OCI-LY7 (cell line): ENCODE results near the gene ACAN. TPM values are rescaled to one million over a fixed set of nuclear protein-coding genes. Genes with fewer than 3 reads are reported as not detected.

Experiments
- BruUV-seq: library from RNA; stranded (reverse); fragments of 400-500 nt; replicated peaks from 2 replicates; lab custom pipeline; 2021; lab: Mats Ljungman, UMichigan
- CTCF ChIA-PET: fragments of 300-600 bp; sonication (Branson Sonifier 250); formaldehyde crosslinking; loops from one replicate; lab custom pipeline; 2022; ENCODE audit warnings: antibody characterized with exemption; ENCODE audit not compliant: unreplicated experiment; lab: Charles Lee
- POLR2A ChIA-PET: fragments of 300-600 bp; sonication (Branson Sonifier 250); formaldehyde crosslinking; loops from one replicate; lab custom pipeline; 2022; ENCODE audit warnings: antibody characterized with exemption; lab: Charles Lee
- DNase-seq: peaks from one replicate; pipeline ENCODE4 v3.0.0-alpha.2; 2015; ENCODE audit warnings: low spot score
- H2AFZ ChIP-seq: fragments of 200-600 bp; sonication (generic), shearing (Covaris generic); 2 replicates; pipeline ENCODE4 v1.6.1; 2014; ENCODE audit warnings: mild to moderate bottlenecking, antibody characterized with exemption, low read length, moderate library complexity
- H3K27ac ChIP-seq: fragments of 200-600 bp; sonication (generic); 2 replicates; pipeline ENCODE4 v1.5.1; 2014; ENCODE audit warnings: mixed run types, low read depth, mild to moderate bottlenecking, moderate library complexity, low read length, inconsistent platforms; ENCODE audit not compliant: poor library complexity, severe bottlenecking
- H3K36me3 ChIP-seq: fragments of 200-600 bp; sonication (generic); 2 replicates; pipeline ENCODE4 v1.6.1; 2014; ENCODE audit warnings: mild to moderate bottlenecking, antibody characterized with exemption, low read length, moderate library complexity, mixed read lengths; ENCODE audit not compliant: insufficient read depth
- H3K4me1 ChIP-seq: fragments of 200-600 bp; sonication (generic); 2 replicates; pipeline ENCODE4 v1.5.1; 2014; ENCODE audit warnings: mild to moderate bottlenecking, low read length; ENCODE audit not compliant: insufficient read depth, poor library complexity, severe bottlenecking
- H3K4me2 ChIP-seq: fragments of 200-600 bp; sonication (generic); 2 replicates; pipeline ENCODE4 v1.6.1; 2014; ENCODE audit warnings: mild to moderate bottlenecking, low read length
- H3K4me3 ChIP-seq: fragments of 200-600 bp; sonication (generic); 2 replicates; pipeline ENCODE4 v1.5.1; 2014; ENCODE audit warnings: mild to moderate bottlenecking, low read depth, low read length; ENCODE audit not compliant: poor library complexity, severe bottlenecking
- H3K79me2 ChIP-seq: fragments of 200-600 bp; sonication (generic); 2 replicates; pipeline ENCODE4 v1.6.1; 2016; ENCODE audit warnings: low read depth, mild to moderate bottlenecking, low read length, moderate library complexity, mixed read lengths; ENCODE audit not compliant: insufficient read depth
- H3K9me2 ChIP-seq: fragments of 200-600 bp; sonication (generic); 2 replicates; pipeline ENCODE4 v1.6.1; 2016; ENCODE audit warnings: mild to moderate bottlenecking, low read length, mixed read lengths; ENCODE audit not compliant: insufficient read depth
- H3K9me3 ChIP-seq: fragments of 200-600 bp; sonication (generic); 2 replicates; pipeline ENCODE4 v1.6.1; 2014; ENCODE audit warnings: mild to moderate bottlenecking, mixed run types, low read length, mixed read lengths
- H4K20me1 ChIP-seq: fragments of 200-600 bp; sonication (generic); 2 replicates; pipeline ENCODE4 v1.6.1; 2014; ENCODE audit warnings: mild to moderate bottlenecking, antibody characterized with exemption, low read length, moderate library complexity, mixed read lengths; ENCODE audit not compliant: insufficient read depth
- EZH2phosphoT487 ChIP-seq: fragments of 200-600 bp; sonication (generic); IDR thresholded peaks from 2 replicates; pipeline ENCODE4 v1.6.1; 2018; ENCODE audit warnings: low read depth, borderline replicate concordance, mild to moderate bottlenecking, mixed run types, antibody characterized with exemption, low read length, moderate library complexity, mixed read lengths
- intact Hi-C: fragments of 100-400 bp; cut with micrococcal nuclease; formaldehyde crosslinking; loops from one replicate; pipeline ENCODE4 v1.10.0; 2022; ENCODE audit not compliant: unreplicated experiment
- total RNA-seq, 2 experiments: library from RNA; depleted of rRNA in 1 of 2; stranded (reverse); fragments of >200 nt in 1 of 2; shearing (Covaris generic) in 1 of 2; gene quantifications; 2 replicates each; pipeline ENCODE4 v1.2.3, GENCODE V29; 2014 to 2022
- TF ChIP-seq, protein P1 (sequence below): fragments of 200-600 bp; sonication (generic); conservative IDR thresholded peaks from 2 replicates; pipeline ENCODE4 v1.5.1; 2014; ENCODE audit warnings: mild to moderate bottlenecking, antibody characterized with exemption, low read length, moderate library complexity, mixed read lengths

ACAN gene
- total RNA-seq, 2 experiments from 2014 or later = not detected

DNA sequence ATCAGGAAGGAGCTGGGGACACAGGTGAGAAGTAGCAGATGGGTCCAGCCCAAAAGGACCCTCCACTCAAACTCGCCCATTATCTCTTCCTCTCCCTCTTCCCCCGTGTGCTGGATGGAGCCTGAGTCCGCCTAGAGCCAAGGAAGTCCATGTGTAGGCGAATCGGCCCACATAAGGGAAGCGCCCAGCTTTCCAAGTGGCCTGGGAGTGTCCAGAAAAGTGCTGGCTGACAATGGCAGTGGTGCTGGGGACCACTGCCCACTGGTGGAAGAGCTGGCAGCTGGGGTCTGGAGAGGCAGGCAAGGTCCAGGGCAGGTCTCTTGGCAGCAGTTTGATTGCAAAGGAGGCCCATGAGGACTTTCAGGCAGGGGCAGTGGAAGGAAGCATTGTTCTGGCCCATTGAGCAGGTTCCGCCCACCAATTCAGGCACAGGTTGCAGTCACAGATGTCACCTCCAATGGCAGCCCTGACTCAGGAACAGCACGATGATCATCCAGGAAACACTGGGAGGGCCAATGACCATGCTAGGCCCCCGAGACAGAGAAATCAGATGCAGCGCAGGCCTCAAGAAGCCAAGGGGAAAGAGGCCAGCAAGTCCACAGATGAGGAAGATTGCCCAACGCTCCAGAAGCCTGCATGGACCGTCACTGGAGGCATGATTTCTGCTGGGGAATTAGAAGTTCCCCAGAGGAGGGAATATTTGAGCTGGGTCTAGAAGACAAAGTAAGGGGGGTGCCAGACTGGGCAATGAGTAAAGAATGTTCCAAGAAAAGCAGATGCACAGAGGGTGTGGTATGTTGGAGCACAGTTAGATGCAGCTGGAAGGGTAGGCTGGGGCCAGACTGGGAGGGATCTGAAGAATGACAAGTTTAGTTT, 107.0 kb downstream of the ACAN start:
- DNase-seq = no peak
- intact Hi-C loops = loop anchor here (5.0 to 10.0 kb wide), 2 partner anchors 177 to 285 kb away; partner anchors contain the start of genes ABHD2 and AEN
- ChIA-PET POLR2A (interaction anchor here (0.7 kb wide), 1 partner anchor 13 kb away, joined by 5 read pairs; no protein-coding TSS in a partner anchor), CTCF (no interaction called here)
- no peak overlapping the region for H3K4me3 ChIP-seq
- no peaks in the 10 kb centered on the region for H3K9me3 ChIP-seq
- H4K20me1 ChIP-seq = no peaks in the 10 kb centered on the region
- peaks cover 8% of the 10 kb centered on the region for H3K4me1 ChIP-seq
- no peak overlapping the region for H3K27ac ChIP-seq
- BruUV-seq = no TSS peak
- no peak overlapping the region for H2AFZ ChIP-seq
- H3K9me2 ChIP-seq = no peaks in the 10 kb centered on the region
- no peaks in the 10 kb centered on the region for H3K79me2 ChIP-seq
- no peaks in the 10 kb centered on the region for H3K36me3 ChIP-seq
- TF ChIP-seq, protein P1, sequence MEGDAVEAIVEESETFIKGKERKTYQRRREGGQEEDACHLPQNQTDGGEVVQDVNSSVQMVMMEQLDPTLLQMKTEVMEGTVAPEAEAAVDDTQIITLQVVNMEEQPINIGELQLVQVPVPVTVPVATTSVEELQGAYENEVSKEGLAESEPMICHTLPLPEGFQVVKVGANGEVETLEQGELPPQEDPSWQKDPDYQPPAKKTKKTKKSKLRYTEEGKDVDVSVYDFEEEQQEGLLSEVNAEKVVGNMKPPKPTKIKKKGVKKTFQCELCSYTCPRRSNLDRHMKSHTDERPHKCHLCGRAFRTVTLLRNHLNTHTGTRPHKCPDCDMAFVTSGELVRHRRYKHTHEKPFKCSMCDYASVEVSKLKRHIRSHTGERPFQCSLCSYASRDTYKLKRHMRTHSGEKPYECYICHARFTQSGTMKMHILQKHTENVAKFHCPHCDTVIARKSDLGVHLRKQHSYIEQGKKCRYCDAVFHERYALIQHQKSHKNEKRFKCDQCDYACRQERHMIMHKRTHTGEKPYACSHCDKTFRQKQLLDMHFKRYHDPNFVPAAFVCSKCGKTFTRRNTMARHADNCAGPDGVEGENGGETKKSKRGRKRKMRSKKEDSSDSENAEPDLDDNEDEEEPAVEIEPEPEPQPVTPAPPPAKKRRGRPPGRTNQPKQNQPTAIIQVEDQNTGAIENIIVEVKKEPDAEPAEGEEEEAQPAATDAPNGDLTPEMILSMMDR = no peak
- TF ChIP-seq EZH2phosphoT487 = no peak
- no peak overlapping the region for H3K4me2 ChIP-seq

DNA sequence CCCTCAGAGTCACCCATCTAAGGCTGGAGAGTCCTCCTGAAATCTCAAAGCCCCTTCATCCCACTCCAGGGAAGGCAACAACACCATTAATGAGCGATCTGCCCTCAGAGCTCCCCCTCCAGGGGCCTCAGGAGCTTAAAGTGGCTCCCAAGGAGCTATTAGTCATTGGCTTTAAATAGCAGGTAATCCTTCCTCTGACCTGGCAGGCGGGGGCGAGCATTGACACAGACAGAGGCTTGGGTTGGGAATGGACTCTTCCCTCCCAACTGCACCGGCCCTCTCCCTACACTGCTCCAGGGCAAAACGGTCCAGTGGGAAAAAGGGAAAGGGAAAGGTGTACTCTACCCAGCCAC, 108.5 kb downstream of the ACAN start:
- Histone ChIP-seq H3K79me2 (no peaks in the 10 kb centered on the region), H3K4me1 (peaks cover 8% of the 10 kb centered on the region), H3K36me3 (no peaks in the 10 kb centered on the region), H3K9me3 (no peaks in the 10 kb centered on the region), H3K4me3 (no peak overlapping the region), H3K27ac (no peak overlapping the region), H4K20me1 (no peaks in the 10 kb centered on the region), H3K4me2 (no peak overlapping the region), H2AFZ (no peak overlapping the region), H3K9me2 (no peaks in the 10 kb centered on the region)
- no TSS peak for BruUV-seq
- intact Hi-C loops = loop anchor here (5.0 kb wide), 1 partner anchor 176 kb away; the partner anchor contains the start of gene ABHD2
- TF ChIP-seq, protein P1 = no peak
- no peak for TF ChIP-seq EZH2phosphoT487
- no peak for DNase-seq
- ChIA-PET POLR2A (interaction anchor here (0.6 kb wide), 1 partner anchor 266 kb away, joined by 3 read pairs; no protein-coding TSS in a partner anchor), CTCF (no interaction called here)

DNA sequence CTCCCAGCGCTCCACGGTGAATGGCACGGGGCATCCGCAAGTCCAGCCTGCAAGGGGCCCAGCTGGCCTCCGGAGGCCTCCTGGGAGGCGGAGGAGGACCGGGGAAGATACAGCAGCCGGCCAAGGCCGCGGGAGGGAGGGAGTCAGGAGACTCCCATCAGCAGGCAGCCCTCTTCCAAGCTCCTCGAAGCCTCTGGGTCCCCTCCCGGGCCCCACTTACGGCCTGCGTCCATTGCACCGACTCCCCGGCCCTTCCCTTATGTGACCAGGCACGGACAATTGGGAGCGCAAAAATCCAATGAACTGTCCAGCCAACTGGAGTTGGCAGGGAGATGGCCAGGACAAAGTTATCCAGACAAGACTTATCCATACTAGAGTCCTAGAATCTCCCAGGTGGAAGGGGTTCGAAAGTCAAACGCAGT, 109.3 kb downstream of the ACAN start:
- H3K4me3 ChIP-seq = peak overlapping the region; percentile 72
- ChIA-PET CTCF (no interaction called here), POLR2A (no interaction called here)
- H3K9me3 ChIP-seq = no peaks in the 10 kb centered on the region
- no peaks in the 10 kb centered on the region for H3K9me2 ChIP-seq
- H3K4me1 ChIP-seq = peaks cover 8% of the 10 kb centered on the region
- DNase-seq = no peak
- no TSS peak for BruUV-seq
- H3K4me2 ChIP-seq = peak overlapping the region; percentile 69
- TF ChIP-seq EZH2phosphoT487 = no peak
- TF ChIP-seq, protein P1 = no peak
- no peak overlapping the region for H3K27ac ChIP-seq
- no peaks in the 10 kb centered on the region for H3K36me3 ChIP-seq
- peak overlapping the region; percentile 95 for H2AFZ ChIP-seq
- intact Hi-C loops = loop anchor here (5.0 kb wide), 1 partner anchor 175 kb away; the partner anchor contains the start of gene ABHD2
- no peaks in the 10 kb centered on the region for H3K79me2 ChIP-seq
- no peaks in the 10 kb centered on the region for H4K20me1 ChIP-seq
